Skin of body (tissue), 2 donors: ENCODE data around the gene SUMO3. TPM values are rescaled to one million over a fixed set of nuclear protein-coding genes. Genes with fewer than 3 reads are reported as not detected.

Experiments
- DNase-seq: peaks from one replicate; lab custom pipeline; 2025; lab: John Stamatoyannopoulos, UW
- total RNA-seq: library from RNA; depleted of rRNA; stranded (reverse); fragments of >200 nt; gene quantifications from one replicate; pipeline ENCODE4 v1.2.3, GENCODE V29; 2014

Gene SUMO3
- total RNA-seq, 1 donor from 2014 or later = 33.1 TPM

GRCh38 chr21:44831227-44831860 is 13.5 kb upstream of the SUMO3 start:
- no peak for DNase-seq

- DNase-seq = no peak
These were observed 11.7 kb upstream of the SUMO3 start for GRCh38 chr21:44829507-44830092.

- DNase-seq = no peak
These were observed 10.6 kb upstream of the SUMO3 start for GRCh38 chr21:44828362-44829056.

GRCh38 chr21:44823179-44823660 is 5.4 kb upstream of the SUMO3 start:
- no peak for DNase-seq

- DNase-seq = no peak
These were observed 4.8 kb upstream of the SUMO3 start for GRCh38 chr21:44822484-44823178.

GRCh38 chr21:44820851-44821250 is 3.0 kb upstream of the SUMO3 start:
- no peak for DNase-seq

- DNase-seq = no peak
These were observed 1.7 kb upstream of the SUMO3 start for GRCh38 chr21:44819283-44820243.

- no peak for DNase-seq
These were observed 764 bp upstream of the SUMO3 start for GRCh38 chr21:44818640-44819011.

- DNase-seq = peak; percentile 85
These were observed 369 bp downstream of the SUMO3 start for GRCh38 chr21:44817506-44817880.

GRCh38 chr21:44816761-44817505 is 929 bp downstream of the SUMO3 start:
- no peak for DNase-seq

GRCh38 chr21:44815852-44816628 is 1.8 kb downstream of the SUMO3 start:
- no peak for DNase-seq

- no peak for DNase-seq
These were observed 2.6 kb downstream of the SUMO3 start for GRCh38 chr21:44815225-44815624.

GRCh38 chr21:44814498-44815023 is 3.3 kb downstream of the SUMO3 start:
- no peak for DNase-seq

- DNase-seq = no peak
These were observed 4.1 kb downstream of the SUMO3 start for GRCh38 chr21:44813727-44814126.

- no peak for DNase-seq
These were observed 4.7 kb downstream of the SUMO3 start for GRCh38 chr21:44813149-44813548.

- DNase-seq = no peak
These were observed 5.2 kb downstream of the SUMO3 start for GRCh38 chr21:44812640-44813039.

- DNase-seq = no peak
These were observed 7.1 kb downstream of the SUMO3 start for GRCh38 chr21:44810779-44811178.

- DNase-seq = no peak
These were observed 12.0 kb downstream of the SUMO3 start for GRCh38 chr21:44805859-44806258.

- no peak for DNase-seq
These were observed 12.6 kb downstream of the SUMO3 start for GRCh38 chr21:44805226-44805625.
